GM18907 (cell line): Measurements from ENCODE around the gene SERPINI1.
A peak's percentile ranks its signal among the peaks of the same experiment; 100 is the strongest.

Experiments
- ATAC-seq: cut with Tn5 transposase; IDR thresholded peaks from one replicate; pipeline ENCODE4 v1.9.1; 2021; ENCODE audit warnings: mild to moderate bottlenecking, moderate library complexity; ENCODE audit not compliant: unreplicated experiment

SERPINI1 gene

GRCh38 chr3:167843886-167844285, 108.4 kb downstream of the SERPINI1 start:
- peak; percentile 80 for ATAC-seq

GRCh38 chr3:167844528-167844927, 109.0 kb downstream of the SERPINI1 start:
- ATAC-seq = no peak

GRCh38 chr3:167851171-167851570, 115.7 kb downstream of the SERPINI1 start:
- no peak for ATAC-seq

GRCh38 chr3:167851749-167852148, 116.2 kb downstream of the SERPINI1 start:
- no peak for ATAC-seq

- no peak for ATAC-seq
Measured at GRCh38 chr3:167852216-167852615, 116.7 kb downstream of the SERPINI1 start.

GRCh38 chr3:167854063-167854462, 118.5 kb downstream of the SERPINI1 start:
- no peak for ATAC-seq

- no peak for ATAC-seq
Measured at GRCh38 chr3:167854846-167855245, 119.3 kb downstream of the SERPINI1 start.

- ATAC-seq = no peak
Measured at GRCh38 chr3:167855306-167855705, 119.8 kb downstream of the SERPINI1 start.

GRCh38 chr3:167858865-167859264, 123.3 kb downstream of the SERPINI1 start:
- no peak for ATAC-seq

GRCh38 chr3:167859610-167860009, 124.1 kb downstream of the SERPINI1 start:
- ATAC-seq = no peak

GRCh38 chr3:167861649-167862048, 126.1 kb downstream of the SERPINI1 start:
- ATAC-seq = no peak

GRCh38 chr3:167862104-167862730, 126.7 kb downstream of the SERPINI1 start:
- no peak for ATAC-seq

- ATAC-seq = no peak
Measured at GRCh38 chr3:167863811-167864551, 128.5 kb downstream of the SERPINI1 start.

- no peak for ATAC-seq
Measured at GRCh38 chr3:167864552-167864874, 129.0 kb downstream of the SERPINI1 start.

GRCh38 chr3:167866331-167866730, 130.8 kb downstream of the SERPINI1 start:
- no peak for ATAC-seq

GRCh38 chr3:167867981-167868380, 132.5 kb downstream of the SERPINI1 start:
- no peak for ATAC-seq

- no peak for ATAC-seq
Measured at GRCh38 chr3:167870181-167870580, 134.7 kb downstream of the SERPINI1 start.

GRCh38 chr3:167870759-167871158, 135.2 kb downstream of the SERPINI1 start:
- no peak for ATAC-seq

- no peak for ATAC-seq
Measured at GRCh38 chr3:167872032-167872431, 136.5 kb downstream of the SERPINI1 start.

GRCh38 chr3:167872941-167873340, 137.4 kb downstream of the SERPINI1 start:
- no peak for ATAC-seq

GRCh38 chr3:167874671-167875372, 139.3 kb downstream of the SERPINI1 start:
- no peak for ATAC-seq
